ENCODE measurements around the gene PEAK3. TPM values are rescaled to one million over a fixed set of nuclear protein-coding genes. Genes with fewer than 3 reads are reported as not detected.
"Not testable (repeated sequence)": the region's sequence is repeated elsewhere in the genome, so short reads cannot be mapped to it uniquely, and the experiment has no call there.

Gene PEAK3
- total RNA-seq, 2 experiments from 2014 or later: not detected

- peaks cover 15% of the 10 kb centered on the region for H3K4me1 Mint-ChIP-seq (ENCODE audit: low read depth)
- H3K27me3 Mint-ChIP-seq (ENCODE audit: low read depth); H3K9me3 Mint-ChIP-seq; H3K36me3 Mint-ChIP-seq (ENCODE audit: low read depth); intact Hi-C loops (cut with micrococcal nuclease); DNase-seq; H3K27ac Mint-ChIP-seq; H3K4me3 Mint-ChIP-seq; CTCF ChIA-PET: not testable (repeated sequence)
Observed at GRCh38 chr19:2281265-2282061, 512 bp downstream of the PEAK3 start.

- Mint-ChIP-seq H3K4me3 (no peak overlapping the region), H3K36me3 (ENCODE audit: low read depth) (no peaks in the 10 kb centered on the region), H3K4me1 (ENCODE audit: low read depth) (peaks cover 15% of the 10 kb centered on the region), H3K27me3 (ENCODE audit: low read depth) (no peaks in the 10 kb centered on the region), H3K27ac (no peak overlapping the region), H3K9me3 (no peaks in the 10 kb centered on the region)
- intact Hi-C loops (cut with micrococcal nuclease): no loop called here
- CTCF ChIA-PET: no interaction called here
- no peak for DNase-seq
Observed at GRCh38 chr19:2280633-2281264, 1.2 kb downstream of the PEAK3 start.

- Mint-ChIP-seq H3K27me3 (ENCODE audit: low read depth) (no peaks in the 10 kb centered on the region), H3K9me3 (no peaks in the 10 kb centered on the region), H3K4me3 (no peak overlapping the region), H3K27ac (no peak overlapping the region), H3K36me3 (ENCODE audit: low read depth) (peaks cover 11% of the 10 kb centered on the region), H3K4me1 (ENCODE audit: low read depth) (peaks cover 28% of the 10 kb centered on the region)
- CTCF ChIA-PET: no interaction called here
- intact Hi-C loops (cut with micrococcal nuclease): no loop called here
- no peak for DNase-seq
Observed at GRCh38 chr19:2278459-2279158, 3.4 kb downstream of the PEAK3 start.

- intact Hi-C loops (cut with micrococcal nuclease): no loop called here
- peaks cover 19% of the 10 kb centered on the region for H3K36me3 Mint-ChIP-seq (ENCODE audit: low read depth)
- no peaks in the 10 kb centered on the region for H3K27me3 Mint-ChIP-seq (ENCODE audit: low read depth)
- DNase-seq: no peak
- H3K4me3 Mint-ChIP-seq: no peak overlapping the region
- H3K27ac Mint-ChIP-seq: no peak overlapping the region
- H3K4me1 Mint-ChIP-seq (ENCODE audit: low read depth): peaks cover 32% of the 10 kb centered on the region
- CTCF ChIA-PET: interaction anchor here (0.6 to 1.2 kb wide), 2 partner anchors 116 to 588 kb away, joined by 4 to 7 read pairs; no protein-coding TSS in a partner anchor
- no peaks in the 10 kb centered on the region for H3K9me3 Mint-ChIP-seq
Observed at GRCh38 chr19:2277138-2277537, 4.8 kb downstream of the PEAK3 start.

GRCh38 chr19:2276429-2276986 lies 5.5 kb downstream of the PEAK3 start:
- Mint-ChIP-seq H3K4me1 (ENCODE audit: low read depth) (peaks cover 31% of the 10 kb centered on the region), H3K4me3 (no peak overlapping the region), H3K36me3 (ENCODE audit: low read depth) (peaks cover 23% of the 10 kb centered on the region), H3K27me3 (ENCODE audit: low read depth) (no peaks in the 10 kb centered on the region), H3K27ac (no peak overlapping the region), H3K9me3 (no peaks in the 10 kb centered on the region)
- intact Hi-C loops (cut with micrococcal nuclease): no loop called here
- CTCF ChIA-PET: interaction anchor here (1.2 kb wide), 1 partner anchor 116 kb away, joined by 7 read pairs; no protein-coding TSS in a partner anchor
- DNase-seq: no peak

GRCh38 chr19:2275588-2276428 lies 6.2 kb downstream of the PEAK3 start:
- DNase-seq: no peak
- no peaks in the 10 kb centered on the region for H3K27me3 Mint-ChIP-seq (ENCODE audit: low read depth)
- peaks cover 32% of the 10 kb centered on the region for H3K4me1 Mint-ChIP-seq (ENCODE audit: low read depth)
- H3K36me3 Mint-ChIP-seq (ENCODE audit: low read depth): peaks cover 28% of the 10 kb centered on the region
- no peak overlapping the region for H3K4me3 Mint-ChIP-seq
- intact Hi-C loops (cut with micrococcal nuclease): loop anchor here (2.0 kb wide), 1 partner anchor 115 kb away; no protein-coding TSS in a partner anchor
- no peak overlapping the region for H3K27ac Mint-ChIP-seq
- no peaks in the 10 kb centered on the region for H3K9me3 Mint-ChIP-seq
- CTCF ChIA-PET: interaction anchor here (1.6 kb wide), 1 partner anchor 117 kb away, joined by 4 read pairs; no protein-coding TSS in a partner anchor

GRCh38 chr19:2274931-2275535 lies 6.9 kb downstream of the PEAK3 start:
- H3K27me3 Mint-ChIP-seq (ENCODE audit: low read depth): no peaks in the 10 kb centered on the region
- peak overlapping the region; percentile 53 for H3K27ac Mint-ChIP-seq
- H3K9me3 Mint-ChIP-seq: no peaks in the 10 kb centered on the region
- CTCF ChIA-PET: interaction anchor here (0.6 to 2.0 kb wide), 8 partner anchors 13 to 436 kb away, joined by 3 to 16 read pairs (median 3); partner anchors contain the start of gene PLEKHJ1
- peaks cover 32% of the 10 kb centered on the region for H3K4me1 Mint-ChIP-seq (ENCODE audit: low read depth)
- DNase-seq: peak; percentile 72
- H3K36me3 Mint-ChIP-seq (ENCODE audit: low read depth): peaks cover 33% of the 10 kb centered on the region
- H3K4me3 Mint-ChIP-seq: peak overlapping the region; percentile 9
- intact Hi-C loops (cut with micrococcal nuclease): loop anchor here (2.0 kb wide), 1 partner anchor 116 kb away; no protein-coding TSS in a partner anchor

GRCh38 chr19:2274185-2274711 lies 7.7 kb downstream of the PEAK3 start:
- CTCF ChIA-PET: interaction anchor here (0.6 to 2.0 kb wide), 10 partner anchors 12 to 436 kb away, joined by 3 to 16 read pairs (median 3); partner anchors contain the start of gene PLEKHJ1
- intact Hi-C loops (cut with micrococcal nuclease): loop anchor here (2.0 kb wide), 1 partner anchor 117 kb away; no protein-coding TSS in a partner anchor
- Mint-ChIP-seq H3K4me3 (peak overlapping the region; percentile 68), H3K4me1 (ENCODE audit: low read depth) (peaks cover 32% of the 10 kb centered on the region), H3K27me3 (ENCODE audit: low read depth) (no peaks in the 10 kb centered on the region), H3K27ac (peak overlapping the region; percentile 88), H3K9me3 (no peaks in the 10 kb centered on the region), H3K36me3 (ENCODE audit: low read depth) (peaks cover 40% of the 10 kb centered on the region)
- DNase-seq: no peak

GRCh38 chr19:2273356-2274184 lies 8.4 kb downstream of the PEAK3 start:
- Mint-ChIP-seq H3K4me1 (ENCODE audit: low read depth) (peaks cover 34% of the 10 kb centered on the region), H3K36me3 (ENCODE audit: low read depth) (peaks cover 40% of the 10 kb centered on the region), H3K27me3 (ENCODE audit: low read depth) (no peaks in the 10 kb centered on the region), H3K9me3 (no peaks in the 10 kb centered on the region), H3K27ac (peak overlapping the region; percentile 88), H3K4me3 (peak overlapping the region; percentile 68)
- DNase-seq: peak; percentile 85
- intact Hi-C loops (cut with micrococcal nuclease): loop anchor here (1.0 to 2.0 kb wide), 3 partner anchors 21 to 117 kb away; partner anchors contain the start of genes PLEKHJ1 and SF3A2
- CTCF ChIA-PET: interaction anchor here (0.7 to 2.0 kb wide), 9 partner anchors 12 to 245 kb away, joined by 3 to 16 read pairs (median 3); partner anchors contain the start of gene PLEKHJ1

Data from activated naive CD4-positive, alpha-beta T cell treated with anti-CD3 and anti-CD28 coated beads for 36 hours (primary cell).